Right atrium auricular region (tissue), 2 donors: ENCODE measurements around the gene FAT4. TPM values are rescaled to one million over a fixed set of nuclear protein-coding genes. Genes with fewer than 3 reads are reported as not detected.

Experiments used
- DNase-seq: peaks from one replicate; pipeline ENCODE4 v3.0.0-alpha.2; 2019; ENCODE audit warnings: low spot score
- H3K27ac ChIP-seq, 2 donors: fragments of 200-600 bp; sonication (generic); 1 replicate in 1 of 2; 2 replicates in 1 of 2; pipeline ENCODE4 v1.5.1; 2016 to 2019
- H3K27me3 ChIP-seq, 2 donors: fragments of 200-600 bp; sonication (generic); one replicate each; pipeline versions ENCODE4 v1.5.1 to v1.6.0; 2017 to 2019
- H3K36me3 ChIP-seq: fragments of 200-600 bp; sonication (generic); one replicate; pipeline ENCODE4 v1.5.1; 2016
- H3K4me1 ChIP-seq, 2 donors: fragments of 200-600 bp; sonication (generic); one replicate each; pipeline versions ENCODE4 v1.5.1 to v1.6.0; 2017 to 2019
- H3K4me3 ChIP-seq, 2 donors: fragments of 200-600 bp; sonication (generic); 1 replicate in 1 of 2; 2 replicates in 1 of 2; pipeline ENCODE4 v1.5.1; 2017 to 2019; ENCODE audit warnings: mild to moderate bottlenecking in 1 of 2, moderate library complexity in 1 of 2
- H3K9me3 ChIP-seq, 2 donors: fragments of 200-600 bp; sonication (generic); one replicate each; pipeline ENCODE4 v1.5.1; 2019
- total RNA-seq, 2 donors: library from RNA; depleted of rRNA; stranded (reverse); fragments of >200 nt; gene quantifications; one replicate each; pipeline ENCODE4 v1.1.0, GENCODE V29; 2016
- TF ChIP-seq, protein P1 (sequence below), 2 donors: fragments of 200-600 bp; sonication (generic); IDR thresholded peaks; one replicate each; pipeline ENCODE4 v1.5.1; 2019; ENCODE audit warnings: antibody characterized with exemption in 2 of 2

The FAT4 gene
- total RNA-seq, 2 donors from 2014 or later = 13.2 to 15.2 TPM

DNA sequence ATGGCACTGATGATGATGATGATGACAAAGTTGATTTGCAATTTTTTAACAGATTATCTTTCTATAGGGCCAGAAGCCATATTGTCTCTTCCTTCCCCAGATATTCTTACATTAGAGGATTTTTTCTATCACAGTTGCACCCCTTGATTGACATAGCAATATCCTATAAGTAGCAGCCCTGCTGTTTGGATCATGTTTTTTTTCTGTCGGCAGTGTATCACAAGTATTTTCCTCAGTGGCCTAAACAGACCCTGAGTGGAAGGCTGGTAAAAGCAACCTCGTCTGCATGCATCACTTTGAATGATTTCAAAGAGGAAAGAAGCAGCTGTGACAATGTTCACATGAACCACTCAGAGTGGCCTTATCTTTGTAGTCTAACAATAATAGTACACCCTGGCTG is 41.0 kb downstream of the FAT4 start:
- TF ChIP-seq, protein P1, sequence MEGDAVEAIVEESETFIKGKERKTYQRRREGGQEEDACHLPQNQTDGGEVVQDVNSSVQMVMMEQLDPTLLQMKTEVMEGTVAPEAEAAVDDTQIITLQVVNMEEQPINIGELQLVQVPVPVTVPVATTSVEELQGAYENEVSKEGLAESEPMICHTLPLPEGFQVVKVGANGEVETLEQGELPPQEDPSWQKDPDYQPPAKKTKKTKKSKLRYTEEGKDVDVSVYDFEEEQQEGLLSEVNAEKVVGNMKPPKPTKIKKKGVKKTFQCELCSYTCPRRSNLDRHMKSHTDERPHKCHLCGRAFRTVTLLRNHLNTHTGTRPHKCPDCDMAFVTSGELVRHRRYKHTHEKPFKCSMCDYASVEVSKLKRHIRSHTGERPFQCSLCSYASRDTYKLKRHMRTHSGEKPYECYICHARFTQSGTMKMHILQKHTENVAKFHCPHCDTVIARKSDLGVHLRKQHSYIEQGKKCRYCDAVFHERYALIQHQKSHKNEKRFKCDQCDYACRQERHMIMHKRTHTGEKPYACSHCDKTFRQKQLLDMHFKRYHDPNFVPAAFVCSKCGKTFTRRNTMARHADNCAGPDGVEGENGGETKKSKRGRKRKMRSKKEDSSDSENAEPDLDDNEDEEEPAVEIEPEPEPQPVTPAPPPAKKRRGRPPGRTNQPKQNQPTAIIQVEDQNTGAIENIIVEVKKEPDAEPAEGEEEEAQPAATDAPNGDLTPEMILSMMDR (IDR thresholded peaks at IDR 0.05) = no peak
- no peak overlapping the region for H3K4me3 ChIP-seq
- peaks cover 0 to 5% of the 10 kb centered on the region in 2 donors for H3K4me1 ChIP-seq
- H3K9me3 ChIP-seq = no peaks in the 10 kb centered on the region
- no peaks in the 10 kb centered on the region for H3K36me3 ChIP-seq
- DNase-seq = no peak
- no peaks in the 10 kb centered on the region for H3K27me3 ChIP-seq
- no peak overlapping the region for H3K27ac ChIP-seq

DNA sequence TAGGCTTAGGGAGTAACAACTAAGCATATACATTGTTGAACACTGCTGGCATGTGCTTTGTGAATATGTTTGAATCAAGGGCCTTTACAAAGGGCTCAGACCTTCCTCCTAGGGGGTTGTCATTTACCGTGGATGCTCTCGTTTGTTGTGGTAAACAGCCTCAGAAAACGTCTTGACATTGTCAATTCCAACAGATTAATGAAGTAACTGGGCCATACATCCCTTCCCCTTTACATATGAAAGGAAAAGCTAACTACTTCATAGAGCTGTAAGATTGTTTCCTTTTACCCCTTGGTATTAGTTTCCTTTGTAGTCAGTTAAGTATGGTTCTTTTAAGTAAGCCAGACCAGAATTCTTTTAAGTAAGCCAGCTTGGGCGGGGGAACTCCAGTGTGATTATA is 42.9 kb downstream of the FAT4 start:
- Histone ChIP-seq H3K27ac (no peak overlapping the region), H3K27me3 (no peaks in the 10 kb centered on the region), H3K4me1 (peaks cover 0 to 5% of the 10 kb centered on the region in 2 donors), H3K9me3 (no peaks in the 10 kb centered on the region), H3K36me3 (no peaks in the 10 kb centered on the region), H3K4me3 (no peak overlapping the region)
- no peak for DNase-seq
- TF ChIP-seq, protein P1 (IDR thresholded peaks at IDR 0.05) = no peak

DNA sequence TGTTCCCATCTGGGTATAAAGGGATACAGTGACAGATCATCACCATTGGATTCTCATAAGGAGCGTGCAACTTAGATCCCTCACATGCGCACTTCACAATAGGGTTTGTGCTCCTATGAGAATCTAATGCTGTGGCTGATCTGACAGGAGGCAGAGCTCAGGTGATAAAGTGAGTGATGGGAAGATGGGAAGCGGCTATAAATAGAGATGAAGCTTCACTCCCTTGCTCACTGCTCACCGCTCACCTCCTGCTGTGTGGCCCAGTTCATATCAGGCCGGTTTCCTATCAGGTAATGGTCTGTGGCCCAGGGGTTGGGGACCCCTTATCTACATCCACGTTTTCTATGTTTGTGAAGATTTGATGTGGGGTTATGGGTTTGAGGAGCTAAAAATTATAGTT is 43.7 kb downstream of the FAT4 start:
- Histone ChIP-seq H3K27me3 (no peaks in the 10 kb centered on the region), H3K4me3 (no peak overlapping the region), H3K9me3 (no peaks in the 10 kb centered on the region), H3K36me3 (no peaks in the 10 kb centered on the region), H3K4me1 (peaks cover 0 to 5% of the 10 kb centered on the region in 2 donors), H3K27ac (no peak overlapping the region)
- no peak for DNase-seq
- TF ChIP-seq, protein P1 (IDR thresholded peaks at IDR 0.05) = no peak

DNA sequence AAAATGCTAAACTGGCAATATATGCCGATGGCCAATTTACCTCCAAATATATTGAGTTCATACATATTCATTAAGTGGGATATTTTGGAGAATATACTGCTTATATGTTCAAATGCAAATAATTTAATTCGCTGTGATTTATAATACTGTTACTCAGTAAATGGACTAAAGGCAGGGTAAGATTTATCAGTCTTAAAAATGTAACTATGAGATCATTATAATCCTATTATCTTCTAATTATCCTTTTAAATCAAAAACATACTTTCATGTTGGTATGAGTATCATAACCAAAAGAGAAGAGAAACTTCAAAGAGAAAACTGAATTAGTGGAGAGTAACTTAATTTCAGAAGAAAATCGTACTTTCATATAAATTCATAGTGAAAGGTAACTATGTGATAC is 44.6 kb downstream of the FAT4 start:
- H3K27ac ChIP-seq = no peak overlapping the region
- no peak for DNase-seq
- no peaks in the 10 kb centered on the region for H3K36me3 ChIP-seq
- H3K27me3 ChIP-seq = no peaks in the 10 kb centered on the region
- H3K4me3 ChIP-seq = no peak overlapping the region
- peaks cover 0 to 5% of the 10 kb centered on the region in 2 donors for H3K4me1 ChIP-seq
- TF ChIP-seq, protein P1 (IDR thresholded peaks at IDR 0.05) = no peak
- H3K9me3 ChIP-seq = no peaks in the 10 kb centered on the region

DNA sequence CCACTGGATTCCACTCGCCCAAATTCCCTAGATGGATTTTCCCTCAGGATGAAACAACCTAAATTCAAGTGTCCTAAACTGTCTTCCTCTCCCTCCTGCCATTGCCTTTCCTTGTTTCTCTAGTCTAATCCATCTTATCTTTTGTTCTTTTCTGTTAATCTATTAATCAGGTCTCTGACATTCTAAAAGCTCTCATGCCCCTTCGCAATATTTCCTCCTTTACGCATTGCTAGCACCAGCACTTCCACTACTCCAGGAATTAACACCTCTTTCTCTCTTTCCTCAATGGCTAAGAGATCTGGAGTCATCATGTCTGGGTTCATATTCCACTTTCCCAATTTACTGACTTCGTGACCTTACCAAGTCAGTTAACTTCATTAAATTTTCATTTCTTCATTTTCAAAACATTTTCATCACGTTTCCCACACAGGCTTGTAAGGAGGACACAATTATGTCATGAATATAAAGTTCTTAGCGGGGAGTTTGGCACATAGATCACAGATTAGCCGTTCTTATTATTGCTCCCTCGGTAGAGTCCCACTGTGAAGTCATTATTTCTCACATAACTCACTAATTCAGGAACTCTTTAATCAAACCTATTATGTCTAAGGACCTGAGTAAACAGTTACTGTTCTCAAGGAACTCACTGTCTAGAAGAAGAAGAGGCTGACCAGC is 45.3 kb downstream of the FAT4 start:
- no peak overlapping the region for H3K4me3 ChIP-seq
- no peaks in the 10 kb centered on the region for H3K36me3 ChIP-seq
- TF ChIP-seq, protein P1 (IDR thresholded peaks at IDR 0.05) = no peak
- peaks cover 0 to 5% of the 10 kb centered on the region in 2 donors for H3K4me1 ChIP-seq
- H3K27ac ChIP-seq = no peak overlapping the region
- H3K9me3 ChIP-seq = no peaks in the 10 kb centered on the region
- no peaks in the 10 kb centered on the region for H3K27me3 ChIP-seq
- DNase-seq = no peak

DNA sequence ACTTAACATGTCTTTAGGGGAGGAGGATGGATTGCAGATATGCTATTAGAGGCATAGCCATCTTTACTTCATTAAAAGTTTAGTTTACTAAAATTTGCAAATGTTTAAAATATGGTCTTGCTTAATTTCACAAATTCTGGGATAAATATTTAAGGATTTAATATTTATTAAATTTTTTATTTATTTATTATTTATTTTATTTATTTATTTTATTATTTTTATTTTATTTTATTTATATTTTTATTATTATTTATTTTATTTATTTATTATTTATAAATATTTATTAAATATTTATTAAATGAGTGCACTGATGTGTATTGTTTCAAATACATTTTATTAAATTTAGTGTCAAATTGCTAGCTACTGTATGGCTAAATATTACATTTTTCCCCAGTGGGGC is 46.0 kb downstream of the FAT4 start:
- H3K9me3 ChIP-seq = no peaks in the 10 kb centered on the region
- H3K4me1 ChIP-seq = peaks cover 0 to 4% of the 10 kb centered on the region in 2 donors
- H3K36me3 ChIP-seq = no peaks in the 10 kb centered on the region
- DNase-seq = no peak
- no peak overlapping the region for H3K4me3 ChIP-seq
- H3K27ac ChIP-seq = no peak overlapping the region
- no peaks in the 10 kb centered on the region for H3K27me3 ChIP-seq
- TF ChIP-seq, protein P1 (IDR thresholded peaks at IDR 0.05) = no peak
